BE2C (cell line): Measurements from ENCODE around the gene PPP1R7.

Experiments
- DNase-seq: peaks from one replicate; pipeline ENCODE4 v3.0.0-alpha.2; 2020
- H3K27me3 ChIP-seq: fragments of 250-450 bp; sonication (Bioruptor Pico); 2 replicates; pipeline ENCODE4 v1.5.1; 2020; ENCODE audit warnings: mild to moderate bottlenecking
- H3K36me3 ChIP-seq: fragments of 250-450 bp; sonication (Bioruptor Pico); 2 replicates; pipeline ENCODE4 v1.5.1; 2020; ENCODE audit warnings: mild to moderate bottlenecking
- H3K4me1 ChIP-seq: fragments of 250-450 bp; sonication (Bioruptor Pico); 2 replicates; pipeline ENCODE4 v1.5.1; 2020
- H3K4me3 ChIP-seq: 2 replicates; pipeline ENCODE4 v1.5.1; 2011; ENCODE audit warnings: low read depth, low read length
- H3K9me3 ChIP-seq: fragments of 250-450 bp; sonication (Bioruptor Pico); 2 replicates; pipeline ENCODE4 v1.5.1; 2020
- TF ChIP-seq, protein P1 (sequence below): IDR thresholded peaks from 2 replicates; pipeline ENCODE4 v1.5.1; 2012; ENCODE audit warnings: mild to moderate bottlenecking, low read depth, low read length

The PPP1R7 gene

DNA sequence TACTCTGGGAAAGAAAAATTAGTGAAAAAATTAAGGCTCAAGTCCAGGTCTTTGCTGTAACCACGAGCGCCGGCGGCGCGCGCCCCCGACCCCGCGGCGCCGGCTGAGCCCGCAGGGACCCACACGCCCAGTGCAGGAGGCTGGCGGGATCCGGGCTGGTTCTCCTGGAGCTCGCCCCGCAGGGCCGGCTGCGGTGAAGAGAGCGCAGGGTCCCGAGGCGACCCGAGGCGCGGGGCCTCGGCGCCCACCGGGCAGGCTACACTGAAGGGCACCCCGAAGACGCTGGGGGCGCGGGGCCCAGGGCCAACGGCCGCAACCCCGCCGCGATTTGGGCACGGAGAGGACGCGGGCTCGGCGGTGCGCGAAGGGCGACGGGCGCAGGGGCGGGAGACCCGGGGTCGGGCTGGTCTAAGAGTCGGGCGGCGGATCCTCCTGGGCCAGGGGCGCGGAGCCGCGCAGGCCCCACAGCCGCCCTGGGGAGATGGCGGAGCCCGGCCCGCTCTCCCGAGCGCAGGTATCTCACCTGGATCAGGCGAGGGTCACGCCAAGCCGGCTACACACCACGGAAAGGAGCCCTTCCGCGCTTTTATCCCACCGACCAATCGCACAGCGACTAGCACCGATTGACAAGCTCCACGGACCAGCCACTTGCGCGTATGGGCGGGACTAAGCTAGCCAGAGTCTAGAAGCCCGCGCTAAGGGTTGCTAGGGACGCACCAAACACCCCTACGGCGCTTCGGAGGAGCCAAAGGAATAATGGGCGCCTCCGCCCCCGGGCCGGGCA lies 1.2 kb upstream of the PPP1R7 start, which contains the start of gene PASK:
TSS of gene PASK (minus strand) at position 582 of the 784 bp plus-strand sequence. CDS start 6,440 bp downstream, outside the sequence.
- H3K27me3 ChIP-seq: no peaks in the 10 kb centered on the region
- TF ChIP-seq, protein P1, sequence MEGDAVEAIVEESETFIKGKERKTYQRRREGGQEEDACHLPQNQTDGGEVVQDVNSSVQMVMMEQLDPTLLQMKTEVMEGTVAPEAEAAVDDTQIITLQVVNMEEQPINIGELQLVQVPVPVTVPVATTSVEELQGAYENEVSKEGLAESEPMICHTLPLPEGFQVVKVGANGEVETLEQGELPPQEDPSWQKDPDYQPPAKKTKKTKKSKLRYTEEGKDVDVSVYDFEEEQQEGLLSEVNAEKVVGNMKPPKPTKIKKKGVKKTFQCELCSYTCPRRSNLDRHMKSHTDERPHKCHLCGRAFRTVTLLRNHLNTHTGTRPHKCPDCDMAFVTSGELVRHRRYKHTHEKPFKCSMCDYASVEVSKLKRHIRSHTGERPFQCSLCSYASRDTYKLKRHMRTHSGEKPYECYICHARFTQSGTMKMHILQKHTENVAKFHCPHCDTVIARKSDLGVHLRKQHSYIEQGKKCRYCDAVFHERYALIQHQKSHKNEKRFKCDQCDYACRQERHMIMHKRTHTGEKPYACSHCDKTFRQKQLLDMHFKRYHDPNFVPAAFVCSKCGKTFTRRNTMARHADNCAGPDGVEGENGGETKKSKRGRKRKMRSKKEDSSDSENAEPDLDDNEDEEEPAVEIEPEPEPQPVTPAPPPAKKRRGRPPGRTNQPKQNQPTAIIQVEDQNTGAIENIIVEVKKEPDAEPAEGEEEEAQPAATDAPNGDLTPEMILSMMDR: no peak
- DNase-seq: peak; percentile 96
- H3K4me1 ChIP-seq: no peaks in the 10 kb centered on the region
- no peaks in the 10 kb centered on the region for H3K36me3 ChIP-seq
- no peaks in the 10 kb centered on the region for H3K9me3 ChIP-seq
- peak within 1 kb of the TSS; percentile 82 for H3K4me3 ChIP-seq

DNA sequence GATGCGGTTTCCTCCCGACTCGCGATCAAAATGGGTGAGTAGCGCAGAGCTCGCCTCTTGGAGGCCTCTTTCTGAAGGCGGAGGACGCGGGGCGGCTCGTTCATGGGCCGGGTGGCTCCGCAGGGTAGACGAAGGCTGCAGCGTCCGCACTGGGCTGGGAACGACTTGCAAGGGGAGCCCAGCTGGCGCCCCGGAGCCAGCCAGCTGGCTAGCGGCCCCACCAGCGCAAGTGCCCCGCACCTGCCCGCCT lies 667 bp upstream of the PPP1R7 start:
- H3K36me3 ChIP-seq: no peaks in the 10 kb centered on the region
- DNase-seq: no peak
- TF ChIP-seq, protein P1: no peak
- H3K4me3 ChIP-seq: peak overlapping the region; percentile 82
- H3K9me3 ChIP-seq: no peaks in the 10 kb centered on the region
- H3K4me1 ChIP-seq: no peaks in the 10 kb centered on the region
- no peaks in the 10 kb centered on the region for H3K27me3 ChIP-seq

DNA sequence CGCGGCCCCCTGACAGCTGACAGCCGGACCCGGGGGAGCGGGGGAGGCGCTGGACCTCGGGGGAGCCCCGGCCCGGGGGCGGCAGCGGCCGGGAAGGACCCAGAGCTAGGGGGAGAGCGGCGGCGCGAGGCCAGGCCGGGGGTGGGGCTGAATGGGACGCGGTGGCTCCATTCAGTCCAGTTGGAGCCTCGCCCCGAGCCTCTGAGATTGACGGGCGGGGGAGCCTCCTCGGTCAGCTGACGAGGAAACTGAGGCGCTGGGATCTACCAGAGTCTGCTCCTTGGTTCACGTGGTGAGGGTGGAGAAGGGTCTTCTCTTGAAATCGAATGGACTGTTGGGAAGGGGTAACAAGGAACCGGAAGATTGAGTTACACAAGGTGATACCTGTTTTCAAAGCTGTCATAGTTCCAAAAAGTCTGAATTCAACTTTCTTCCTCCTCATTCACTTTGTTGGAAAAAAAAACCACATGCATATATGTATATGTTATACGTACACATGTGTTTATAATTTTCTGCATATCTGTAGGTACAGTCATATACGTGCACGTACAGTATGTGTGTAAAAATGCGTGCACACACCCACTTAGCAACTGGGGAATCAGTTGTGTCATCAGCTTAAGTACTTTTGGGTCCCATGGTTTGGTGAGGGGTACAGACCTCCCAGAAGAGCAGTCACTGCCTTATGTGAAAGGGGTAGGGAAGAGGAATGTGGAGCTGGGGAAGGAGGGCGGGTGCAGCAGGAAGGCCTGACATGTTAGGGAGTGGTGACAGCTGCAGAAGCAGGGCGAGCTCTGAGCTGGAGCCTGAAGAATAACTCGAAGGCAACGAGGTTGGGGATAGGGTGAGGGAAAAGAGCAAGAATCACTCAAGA lies 628 bp downstream of the PPP1R7 start:
- no peak for DNase-seq
- Histone ChIP-seq H3K9me3 (no peaks in the 10 kb centered on the region), H3K4me1 (no peaks in the 10 kb centered on the region), H3K4me3 (peak overlapping the region; percentile 82), H3K36me3 (no peaks in the 10 kb centered on the region; the same call in 1 of the 2 replicates), H3K27me3 (no peaks in the 10 kb centered on the region)
- TF ChIP-seq, protein P1: no peak

DNA sequence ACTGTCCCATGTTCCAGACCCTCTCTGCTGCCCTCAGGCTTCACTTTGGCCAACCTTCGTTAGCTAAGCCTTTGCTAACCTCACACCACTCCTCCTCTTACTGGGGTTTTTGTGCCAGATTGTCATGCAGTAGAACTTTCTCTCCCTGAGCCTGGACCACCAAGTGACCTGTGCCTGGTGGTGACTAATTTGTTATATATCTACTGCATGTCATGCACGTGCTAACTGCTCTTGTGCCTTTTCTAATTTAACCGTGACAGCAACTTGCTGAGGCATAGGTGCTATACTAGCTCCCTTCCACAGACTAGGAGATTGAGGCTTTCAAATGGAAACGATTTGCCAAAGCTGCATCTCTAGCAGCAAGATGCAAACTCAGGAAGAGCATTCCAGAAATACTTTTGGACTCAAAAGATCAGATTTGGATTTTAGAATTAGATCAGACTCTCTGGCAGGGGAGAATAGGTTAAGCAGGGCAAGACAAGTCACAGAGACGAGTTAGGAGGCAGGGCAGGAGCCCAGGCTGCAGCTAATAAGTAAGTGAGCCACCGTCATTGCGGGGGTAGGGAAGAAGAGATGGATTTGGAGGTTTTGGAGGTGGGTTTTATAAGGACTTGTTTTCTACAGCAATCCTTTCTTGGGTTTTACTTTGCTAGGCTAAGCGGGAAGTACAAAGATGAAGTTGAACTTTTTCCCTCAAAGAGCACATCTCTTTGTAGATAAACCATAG lies 1.8 kb downstream of the PPP1R7 start:
- Histone ChIP-seq H3K9me3 (no peaks in the 10 kb centered on the region), H3K4me1 (no peaks in the 10 kb centered on the region), H3K36me3 (no peaks in the 10 kb centered on the region; the same call in 1 of the 2 replicates), H3K27me3 (no peaks in the 10 kb centered on the region), H3K4me3 (no peak overlapping the region)
- TF ChIP-seq, protein P1: no peak
- no peak for DNase-seq

DNA sequence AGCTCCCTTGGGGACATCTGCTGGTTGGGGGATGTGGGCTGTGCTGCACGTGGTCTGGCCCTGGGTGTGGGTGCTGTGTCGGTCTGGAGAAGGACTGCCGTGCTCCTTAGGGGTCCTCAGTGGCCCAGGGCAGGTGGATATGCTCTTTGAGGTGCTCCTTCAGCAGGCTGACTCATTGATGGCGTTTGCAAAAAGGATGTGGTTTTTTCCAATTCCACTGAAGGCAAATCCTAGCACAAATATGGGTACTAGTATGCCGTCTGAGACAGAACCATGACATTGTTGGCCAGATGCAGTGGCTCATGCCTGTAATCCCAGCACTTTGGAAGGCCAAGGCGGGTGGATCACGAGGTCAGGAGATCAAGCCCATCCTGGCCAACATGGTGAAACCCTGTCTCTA lies 3.3 kb downstream of the PPP1R7 start:
- Histone ChIP-seq H3K27me3 (no peaks in the 10 kb centered on the region), H3K36me3 (peaks cover 3% of the 10 kb centered on the region), H3K9me3 (no peaks in the 10 kb centered on the region), H3K4me3 (no peak overlapping the region), H3K4me1 (no peaks in the 10 kb centered on the region)
- no peak for DNase-seq
- TF ChIP-seq, protein P1: no peak
